GM23248 (cell line): ENCODE measurements around the gene SYT3. TPM values are rescaled to one million over a fixed set of nuclear protein-coding genes. Genes with fewer than 3 reads are reported as not detected.
"Not testable (repeated sequence)": the region's sequence is repeated elsewhere in the genome, so short reads cannot be mapped to it uniquely, and the experiment has no call there.

ENCODE experiments used
- DNase-seq: peaks from one replicate; pipeline ENCODE4 v3.0.0-alpha.2; 2015
- H2AFZ ChIP-seq: fragments of 200-600 bp; sonication (generic); 2 replicates; pipeline ENCODE4 v1.6.1; 2016; ENCODE audit warnings: antibody characterized with exemption
- H3F3A ChIP-seq: fragments of 200-600 bp; sonication (generic); 2 replicates; pipeline ENCODE4 v1.6.1; 2016; ENCODE audit warnings: mild to moderate bottlenecking, antibody characterized with exemption, mixed run types; ENCODE audit not compliant: insufficient read depth
- H3K27ac ChIP-seq: fragments of 200-600 bp; sonication (generic); 2 replicates; pipeline ENCODE4 v1.5.1; 2016; ENCODE audit warnings: mild to moderate bottlenecking
- H3K27me3 ChIP-seq: fragments of 200-600 bp; sonication (generic); replicated peaks from 2 replicates; pipeline ENCODE4 v1.6.1; 2016; ENCODE audit warnings: mild to moderate bottlenecking; ENCODE audit not compliant: insufficient read depth
- H3K36me3 ChIP-seq: fragments of 200-600 bp; sonication (generic); 2 replicates; pipeline ENCODE4 v1.6.1; 2016; ENCODE audit warnings: low read depth, mild to moderate bottlenecking
- H3K4me1 ChIP-seq: fragments of 200-600 bp; sonication (generic); 2 replicates; pipeline ENCODE4 v1.6.1; 2016; ENCODE audit warnings: mild to moderate bottlenecking; ENCODE audit not compliant: insufficient read depth
- H3K4me2 ChIP-seq: fragments of 200-600 bp; sonication (generic); one replicate; pipeline ENCODE4 v1.6.1; 2016; ENCODE audit warnings: mild to moderate bottlenecking; ENCODE audit not compliant: unreplicated experiment
- H3K4me3 ChIP-seq: fragments of 200-600 bp; sonication (generic); 2 replicates; pipeline ENCODE4 v1.5.1; 2016; ENCODE audit warnings: mild to moderate bottlenecking
- H3K79me2 ChIP-seq: fragments of 200-600 bp; sonication (generic); 2 replicates; pipeline ENCODE4 v1.6.1; 2016; ENCODE audit warnings: mild to moderate bottlenecking; ENCODE audit not compliant: insufficient read depth
- H3K9ac ChIP-seq: fragments of 200-600 bp; sonication (generic); 2 replicates; pipeline ENCODE4 v1.6.1; 2016; ENCODE audit warnings: mild to moderate bottlenecking
- H3K9me2 ChIP-seq: fragments of 200-600 bp; sonication (generic); 2 replicates; pipeline ENCODE4 v1.6.1; 2016; ENCODE audit warnings: mixed run types, mild to moderate bottlenecking, moderate library complexity; ENCODE audit not compliant: insufficient read depth
- H3K9me3 ChIP-seq: fragments of 200-600 bp; sonication (generic); one replicate; pipeline ENCODE4 v1.6.1; 2017; ENCODE audit warnings: low read depth
- H4K20me1 ChIP-seq: fragments of 200-600 bp; sonication (generic); 2 replicates; pipeline ENCODE4 v1.6.0; 2016; ENCODE audit not compliant: insufficient read depth
- EZH2 ChIP-seq: fragments of 200-600 bp; sonication (generic); IDR thresholded peaks from 2 replicates; pipeline ENCODE4 v1.6.1; 2018; ENCODE audit warnings: antibody characterized with exemption, mild to moderate bottlenecking; ENCODE audit not compliant: insufficient read depth, poor library complexity, severe bottlenecking
- EZH2phosphoT487 ChIP-seq: fragments of 200-600 bp; sonication (generic); IDR thresholded peaks from 2 replicates; pipeline ENCODE4 v1.6.1; 2018; ENCODE audit warnings: antibody characterized with exemption, moderate library complexity, mild to moderate bottlenecking, low read depth; ENCODE audit not compliant: insufficient read depth
- WGBS, 2 experiments: methylation state at CpG; one replicate each; pipeline ENCODE4 v1.1.6; 2015 to 2017; ENCODE audit warnings: low lambda C conversion rate in 2 of 2, low coverage in 1 of 2; ENCODE audit errors: missing lambda C conversion rate in 2 of 2; 5-methylcytosine and 5-hydroxymethylcytosine counted together
- in situ Hi-C: fragments of 300-500 bp; cut with MboI; formaldehyde crosslinking; loops from 2 replicates; pipeline ENCODE4 v1.15.0; 2020
- polyA plus RNA-seq: library from polyadenylated mRNA; unstranded; fragments of >200 nt; fragmentation: Nextera tagmentation; extraction: Ambion mirVana; gene quantifications from 2 replicates; pipeline ENCODE4 v1.2.1, GENCODE V29; 2016
- total RNA-seq: library from RNA; depleted of rRNA; stranded (reverse); fragments of >200 nt; shearing (Covaris generic); gene quantifications from 2 replicates; pipeline ENCODE4 v1.2.3, GENCODE V29; 2014

Gene SYT3
- total and polyA plus RNA-seq, 2 experiments from 2014 or later, result not detected

GRCh38 chr19:50624949-50625600 lies 14.6 kb downstream of the SYT3 start:
- no peaks in the 10 kb centered on the region for H3K79me2 ChIP-seq
- in situ Hi-C loops, result no loop called here
- no peak overlapping the region for H3K4me2 ChIP-seq
- no peaks in the 10 kb centered on the region; the same call in 1 of the 2 replicates for H3K27me3 ChIP-seq
- H3K4me1 ChIP-seq, result no peaks in the 10 kb centered on the region
- WGBS, 2 experiments, result 75 to 82% methylated on average over 15 to 44 of the region's 44 CpGs
- TF ChIP-seq EZH2phosphoT487 (no peak), EZH2 (no peak)
- H3K9ac ChIP-seq, result no peak overlapping the region
- no peaks in the 10 kb centered on the region for H3K9me3 ChIP-seq
- no peak overlapping the region for H2AFZ ChIP-seq
- H3K36me3 ChIP-seq, result no peaks in the 10 kb centered on the region
- no peak overlapping the region for H3K4me3 ChIP-seq
- no peaks in the 10 kb centered on the region for H3F3A ChIP-seq
- H4K20me1 ChIP-seq, result no peaks in the 10 kb centered on the region
- DNase-seq, result no peak
- no peaks in the 10 kb centered on the region for H3K9me2 ChIP-seq
- H3K27ac ChIP-seq, result no peak overlapping the region

- in situ Hi-C loops, result not testable (repeated sequence)
Measured at GRCh38 chr19:50620394-50620906, 19.2 kb downstream of the SYT3 start.

GRCh38 chr19:50619184-50619583 lies 20.5 kb downstream of the SYT3 start:
- in situ Hi-C loops, H3K9me3 ChIP-seq, H2AFZ ChIP-seq, H3K27ac ChIP-seq, H3K27me3 ChIP-seq, H3K4me1 ChIP-seq, H3K79me2 ChIP-seq, H3K36me3 ChIP-seq, H3K9me2 ChIP-seq, H3K4me3 ChIP-seq, DNase-seq, H3F3A ChIP-seq, H3K4me2 ChIP-seq, H3K9ac ChIP-seq, H4K20me1 ChIP-seq: not testable (repeated sequence)
- WGBS, 2 experiments, result 58 to 59% methylated on average over 5 of the region's 5 CpGs

More at GRCh38 chr19:50620394-50620906, 19.2 kb downstream of the SYT3 start:
- H3K36me3 ChIP-seq, H3K27ac ChIP-seq, H3K9me3 ChIP-seq, H4K20me1 ChIP-seq, H3K4me1 ChIP-seq, H3F3A ChIP-seq, H3K27me3 ChIP-seq, H3K9ac ChIP-seq, H3K4me3 ChIP-seq, H3K9me2 ChIP-seq, DNase-seq, H2AFZ ChIP-seq, H3K79me2 ChIP-seq, H3K4me2 ChIP-seq: not testable (repeated sequence)
- 23 to 30% methylated on average over 2 to 5 of the region's 5 CpGs for WGBS, 2 experiments

- in situ Hi-C loops, H3K9me2 ChIP-seq, H3K79me2 ChIP-seq, H4K20me1 ChIP-seq, H3K9ac ChIP-seq, H3K36me3 ChIP-seq, H3K27ac ChIP-seq, DNase-seq, H2AFZ ChIP-seq, H3F3A ChIP-seq, H3K9me3 ChIP-seq, H3K4me2 ChIP-seq, H3K4me1 ChIP-seq, H3K4me3 ChIP-seq, H3K27me3 ChIP-seq: not testable (repeated sequence)
- 38 to 61% methylated on average over 4 of the region's 5 CpGs for WGBS, 2 experiments
Measured at GRCh38 chr19:50618379-50618778, 21.3 kb downstream of the SYT3 start.

- H3K27ac ChIP-seq, DNase-seq, H3K4me3 ChIP-seq, H3K36me3 ChIP-seq, H3K4me2 ChIP-seq, H3F3A ChIP-seq, H2AFZ ChIP-seq, H3K9me2 ChIP-seq, H4K20me1 ChIP-seq, in situ Hi-C loops, H3K4me1 ChIP-seq, H3K79me2 ChIP-seq, H3K9me3 ChIP-seq, H3K9ac ChIP-seq, H3K27me3 ChIP-seq: not testable (repeated sequence)
- 35 to 40% methylated on average over 10 to 11 of the region's 11 CpGs for WGBS, 2 experiments
Measured at GRCh38 chr19:50612504-50613404, 26.9 kb downstream of the SYT3 start.
